RWPE2 (cell line): ENCODE measurements around the gene CFAP97D2.
A peak's percentile ranks its signal among the peaks of the same experiment; 100 is the strongest.

Experiments
- ATAC-seq: fragments of 200-7000 bp; cut with Tn5 transposase; 3 replicates; pipeline ENCODE4 v1.9.1; 2021; ENCODE audit warnings: low read depth
- DNase-seq: peaks from one replicate; pipeline ENCODE4 v3.0.0-alpha.2; 2020; ENCODE audit warnings: low spot score
- H3K27ac ChIP-seq: fragments of 450-650 bp; 2 replicates; pipeline ENCODE4 v1.5.1; 2017; ENCODE audit warnings: mild to moderate bottlenecking; ENCODE audit not compliant: poor library complexity, severe bottlenecking
- H3K27me3 ChIP-seq: fragments of 250-450 bp; sonication (Bioruptor Pico); 2 replicates; pipeline ENCODE4 v1.5.1; 2021; ENCODE audit warnings: mild to moderate bottlenecking, moderate library complexity; ENCODE audit not compliant: insufficient read depth, poor library complexity, severe bottlenecking
- H3K36me3 ChIP-seq: fragments of 250-450 bp; sonication (Bioruptor Pico); 2 replicates; pipeline ENCODE4 v1.5.1; 2020; ENCODE audit warnings: low read depth, mild to moderate bottlenecking, moderate library complexity
- H3K4me1 ChIP-seq: fragments of 250-450 bp; sonication (Bioruptor Pico); 2 replicates; pipeline ENCODE4 v1.5.1; 2021; ENCODE audit warnings: mild to moderate bottlenecking, moderate library complexity; ENCODE audit not compliant: insufficient read depth, poor library complexity, severe bottlenecking
- H3K4me3 ChIP-seq: fragments of 250-450 bp; sonication (Bioruptor Pico); 2 replicates; pipeline ENCODE4 v1.5.1; 2021; ENCODE audit warnings: mild to moderate bottlenecking, moderate library complexity; ENCODE audit not compliant: severe bottlenecking
- H3K9me3 ChIP-seq: fragments of 250-450 bp; sonication (Bioruptor Pico); 2 replicates; pipeline ENCODE4 v1.5.1; 2021; ENCODE audit warnings: mild to moderate bottlenecking, moderate library complexity; ENCODE audit not compliant: severe bottlenecking
- TF ChIP-seq, protein P1 (sequence below): fragments of 450-650 bp; IDR thresholded peaks from one replicate; pipeline ENCODE4 v1.5.1; 2017; ENCODE audit warnings: mild to moderate bottlenecking, moderate library complexity; ENCODE audit not compliant: poor library complexity, severe bottlenecking

CFAP97D2 gene

DNA sequence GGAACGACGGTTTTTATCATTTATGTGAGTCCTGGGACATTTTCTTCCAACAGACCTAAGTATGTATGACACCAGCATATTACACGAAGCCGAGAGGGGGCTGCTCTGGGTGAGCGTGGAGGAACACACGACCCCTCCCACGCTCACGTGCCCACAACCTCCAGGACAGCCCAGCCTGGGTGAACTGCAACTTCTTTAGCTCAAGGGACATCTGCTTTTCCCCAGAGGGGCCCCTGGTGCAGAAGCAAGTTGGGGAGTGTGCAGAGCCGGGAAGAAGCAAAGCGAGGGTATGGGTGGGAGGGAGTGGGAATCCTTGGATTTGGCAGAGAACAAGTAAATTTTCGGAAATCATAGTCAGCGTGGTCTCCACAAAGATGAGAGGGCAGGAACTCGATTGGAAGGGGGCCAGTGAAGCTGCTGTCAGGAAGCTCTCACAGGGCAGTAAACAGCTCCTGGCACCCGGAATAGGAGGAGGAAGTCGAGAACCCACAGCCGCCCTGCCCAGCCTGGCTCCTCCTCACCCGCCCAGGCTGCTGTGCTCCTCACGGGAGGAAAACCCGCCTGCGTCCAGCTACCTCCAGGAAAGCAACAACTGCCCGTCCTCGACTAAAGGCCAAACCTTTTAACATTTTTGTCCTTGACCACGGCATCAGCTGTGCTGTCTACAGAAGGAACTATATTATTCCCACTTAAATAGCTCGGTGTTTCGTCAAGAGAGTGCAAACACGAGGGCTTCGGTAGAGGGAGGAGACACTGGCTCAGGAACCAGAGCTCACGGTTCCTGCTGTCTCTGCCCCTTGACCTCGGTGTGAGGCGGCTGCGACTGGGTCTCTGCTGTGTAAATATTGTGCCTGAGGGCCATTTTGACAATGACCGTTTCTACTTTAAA lies 17.2 kb upstream of the CFAP97D2 start:
- peak; percentile 74; the same call in 2 of the 3 replicates for ATAC-seq
- no peak overlapping the region for H3K27ac ChIP-seq
- DNase-seq: peak; percentile 27
- no peaks in the 10 kb centered on the region for H3K9me3 ChIP-seq
- no peaks in the 10 kb centered on the region for H3K4me1 ChIP-seq
- H3K27me3 ChIP-seq: no peaks in the 10 kb centered on the region
- H3K36me3 ChIP-seq: no peaks in the 10 kb centered on the region
- TF ChIP-seq, protein P1, sequence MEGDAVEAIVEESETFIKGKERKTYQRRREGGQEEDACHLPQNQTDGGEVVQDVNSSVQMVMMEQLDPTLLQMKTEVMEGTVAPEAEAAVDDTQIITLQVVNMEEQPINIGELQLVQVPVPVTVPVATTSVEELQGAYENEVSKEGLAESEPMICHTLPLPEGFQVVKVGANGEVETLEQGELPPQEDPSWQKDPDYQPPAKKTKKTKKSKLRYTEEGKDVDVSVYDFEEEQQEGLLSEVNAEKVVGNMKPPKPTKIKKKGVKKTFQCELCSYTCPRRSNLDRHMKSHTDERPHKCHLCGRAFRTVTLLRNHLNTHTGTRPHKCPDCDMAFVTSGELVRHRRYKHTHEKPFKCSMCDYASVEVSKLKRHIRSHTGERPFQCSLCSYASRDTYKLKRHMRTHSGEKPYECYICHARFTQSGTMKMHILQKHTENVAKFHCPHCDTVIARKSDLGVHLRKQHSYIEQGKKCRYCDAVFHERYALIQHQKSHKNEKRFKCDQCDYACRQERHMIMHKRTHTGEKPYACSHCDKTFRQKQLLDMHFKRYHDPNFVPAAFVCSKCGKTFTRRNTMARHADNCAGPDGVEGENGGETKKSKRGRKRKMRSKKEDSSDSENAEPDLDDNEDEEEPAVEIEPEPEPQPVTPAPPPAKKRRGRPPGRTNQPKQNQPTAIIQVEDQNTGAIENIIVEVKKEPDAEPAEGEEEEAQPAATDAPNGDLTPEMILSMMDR: no peak
- no peak overlapping the region for H3K4me3 ChIP-seq

DNA sequence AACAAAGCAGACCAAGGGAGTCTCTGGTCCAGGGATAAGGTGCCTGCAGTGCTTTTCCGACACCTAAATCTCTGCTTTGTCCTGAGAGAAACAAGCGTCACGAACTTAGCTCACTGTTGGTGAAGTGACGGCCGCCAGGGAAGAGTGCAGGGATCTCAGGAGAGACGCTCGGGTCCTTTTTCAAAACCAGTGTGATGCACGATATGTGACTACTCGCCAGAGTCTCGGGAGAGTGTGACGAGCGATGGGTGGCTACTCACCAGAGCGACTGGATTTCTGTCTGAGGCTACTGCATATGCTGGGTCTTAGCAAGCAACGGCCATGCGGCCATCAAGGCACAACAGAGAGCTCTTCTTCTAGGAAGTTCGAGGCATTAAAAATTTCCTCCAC lies 16.5 kb upstream of the CFAP97D2 start:
- no peak for ATAC-seq
- TF ChIP-seq, protein P1: no peak
- no peak overlapping the region for H3K4me3 ChIP-seq
- H3K36me3 ChIP-seq: no peaks in the 10 kb centered on the region
- H3K27me3 ChIP-seq: no peaks in the 10 kb centered on the region
- no peak overlapping the region for H3K27ac ChIP-seq
- H3K9me3 ChIP-seq: no peaks in the 10 kb centered on the region
- H3K4me1 ChIP-seq: no peaks in the 10 kb centered on the region
- peak; percentile 25 for DNase-seq

DNA sequence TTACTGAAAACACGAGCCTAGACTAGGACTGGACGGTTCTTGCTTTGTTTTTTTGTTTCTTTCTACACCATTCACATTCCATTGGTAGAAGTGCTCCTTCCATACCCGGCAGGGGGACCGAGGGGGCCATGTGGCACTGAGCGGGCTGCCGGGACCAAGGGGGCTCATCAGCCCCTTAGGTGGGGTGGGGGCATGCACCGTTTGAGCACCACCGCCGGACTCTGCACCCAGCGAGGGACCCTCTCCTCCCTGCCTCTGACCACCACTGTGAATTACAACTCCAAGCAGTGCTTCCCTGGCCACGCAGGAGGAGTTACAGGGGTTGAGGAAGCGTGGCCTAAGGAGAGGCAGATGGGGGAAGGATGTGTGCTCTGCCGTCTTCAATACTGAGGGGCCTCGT lies 15.0 kb upstream of the CFAP97D2 start:
- TF ChIP-seq, protein P1: no peak
- ATAC-seq (no peak), DNase-seq (peak; percentile 34)
- Histone ChIP-seq H3K9me3 (no peaks in the 10 kb centered on the region), H3K27me3 (no peaks in the 10 kb centered on the region), H3K36me3 (no peaks in the 10 kb centered on the region), H3K4me1 (no peaks in the 10 kb centered on the region), H3K27ac (no peak overlapping the region), H3K4me3 (no peak overlapping the region)

DNA sequence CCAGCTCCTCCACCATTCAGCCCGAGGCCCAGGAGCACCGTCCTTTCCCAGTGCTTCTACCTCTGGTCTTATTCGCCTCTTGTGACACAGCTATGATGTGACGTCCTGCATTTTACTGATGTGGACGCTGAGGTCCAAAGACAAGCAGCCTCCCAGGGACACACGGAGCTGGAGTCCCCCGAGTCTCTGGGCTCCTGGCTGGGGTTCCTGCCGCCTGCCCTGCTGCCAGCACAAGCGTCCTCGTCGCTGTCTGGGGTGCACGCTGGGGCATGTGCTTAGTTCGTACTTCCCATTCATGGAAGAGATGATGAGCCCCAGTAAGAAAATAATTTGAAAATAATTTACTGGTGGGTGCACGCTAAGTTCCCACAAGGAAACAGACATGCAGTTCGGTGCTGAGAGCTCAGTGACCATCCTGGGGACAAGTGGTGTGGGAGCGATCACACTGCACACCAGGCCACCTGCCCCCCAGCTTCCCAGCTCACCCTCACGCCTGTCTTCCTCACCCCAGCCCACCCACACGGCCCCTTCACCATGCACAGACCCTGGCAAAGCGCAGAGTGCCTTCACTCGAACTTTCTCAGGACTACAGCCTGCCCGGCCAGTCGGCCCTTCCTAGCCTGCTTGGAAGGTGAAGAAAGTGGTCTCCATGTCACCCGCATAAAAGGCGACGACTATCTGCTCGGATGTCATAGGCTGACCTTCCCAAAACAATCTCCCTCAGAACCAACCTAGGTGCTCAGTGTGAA lies 14.2 kb upstream of the CFAP97D2 start:
- no peaks in the 10 kb centered on the region for H3K4me1 ChIP-seq
- H3K4me3 ChIP-seq: no peak overlapping the region
- no peaks in the 10 kb centered on the region for H3K27me3 ChIP-seq
- TF ChIP-seq, protein P1: no peak
- DNase-seq (peak; percentile 32), ATAC-seq (no peak)
- no peak overlapping the region for H3K27ac ChIP-seq
- no peaks in the 10 kb centered on the region for H3K9me3 ChIP-seq
- no peaks in the 10 kb centered on the region for H3K36me3 ChIP-seq
